HEK293 (cell line): Measurements from ENCODE around the gene ELFN1.

ENCODE experiments used
- CTCF ChIA-PET: fragments of 350-600 bp; formaldehyde crosslinking; extraction: SDS; loops from one replicate; lab custom pipeline; 2021; ENCODE audit warnings: antibody characterized with exemption; lab: Yijun Ruan, JAX
- POLR2A ChIA-PET: fragments of 300-600 bp; formaldehyde crosslinking; extraction: SDS; loops from one replicate; lab custom pipeline; 2020; ENCODE audit warnings: antibody characterized with exemption, inconsistent platforms; lab: Yijun Ruan, JAX
- H3K27ac ChIP-seq: fragments of 200-500 bp; sonication (Bioruptor generic); 2 replicates; pipeline ENCODE4 v1.5.1; 2014; ENCODE audit warnings: low read depth, low read length, control low read depth, inconsistent platforms; ENCODE audit errors: extremely low read depth
- H3K36me3 ChIP-seq, 2 experiments: fragments of 200-500 bp in 1 of 2; sonication (Bioruptor generic) in 1 of 2; 1 replicate in 1 of 2; 2 replicates in 1 of 2; pipeline ENCODE4 v1.5.1; 2014 to 2017; ENCODE audit warnings: inconsistent platforms in 2 of 2, low read length in 2 of 2; ENCODE audit not compliant: control insufficient read depth in 2 of 2, insufficient read depth in 1 of 2
- H3K4me1 ChIP-seq: fragments of 200-500 bp; sonication (Bioruptor generic); 2 replicates; pipeline ENCODE4 v1.5.1; 2014; ENCODE audit warnings: mild to moderate bottlenecking, low read length, inconsistent platforms; ENCODE audit not compliant: control insufficient read depth, insufficient read depth
- H3K4me3 ChIP-seq: 2 replicates; pipeline ENCODE4 v1.5.1; 2011; ENCODE audit warnings: low read depth, mild to moderate bottlenecking, control low read depth, low read length, moderate library complexity
- H3K9me3 ChIP-seq: fragments of 200-500 bp; sonication (Bioruptor generic); 2 replicates; pipeline ENCODE4 v1.5.1; 2014; ENCODE audit warnings: low read depth, low read length, inconsistent platforms; ENCODE audit not compliant: control insufficient read depth, insufficient read depth
- EGR2 ChIP-seq: fragments of 450-650 bp; formaldehyde crosslinking; IDR thresholded peaks from 2 replicates; pipeline ENCODE4 v1.5.1; 2016; ENCODE audit warnings: low read depth, missing biosample characterization, missing genetic modification characterization
- SETDB1 ChIP-seq: IDR thresholded peaks from one replicate; pipeline ENCODE4 v1.6.1; 2017; ENCODE audit warnings: mild to moderate bottlenecking, low read length, moderate library complexity, mixed read lengths; ENCODE audit not compliant: insufficient read length
- TRIM28 ChIP-seq: IDR thresholded peaks from 2 replicates; pipeline ENCODE4 v1.6.1; 2011; ENCODE audit warnings: low read length, control low read depth, borderline replicate concordance
- ZFP37 ChIP-seq: fragments of 450-650 bp; formaldehyde crosslinking; IDR thresholded peaks from 2 replicates; pipeline ENCODE4 v1.5.1; 2016; ENCODE audit warnings: missing biosample characterization, missing genetic modification characterization
- ZNF132 ChIP-seq: fragments of 450-650 bp; formaldehyde crosslinking; IDR thresholded peaks from 2 replicates; pipeline ENCODE4 v1.5.1; 2017; ENCODE audit warnings: missing biosample characterization, missing genetic modification characterization, borderline replicate concordance
- ZNF140 ChIP-seq: fragments of 450-650 bp; formaldehyde crosslinking; IDR thresholded peaks from 2 replicates; pipeline ENCODE4 v1.5.1; 2016; ENCODE audit warnings: missing biosample characterization, missing genetic modification characterization
- ZNF394 ChIP-seq: fragments of 450-650 bp; formaldehyde crosslinking; IDR thresholded peaks from 2 replicates; pipeline ENCODE4 v1.5.1; 2016; ENCODE audit warnings: missing biosample characterization, missing genetic modification characterization, mild to moderate bottlenecking, moderate library complexity, borderline replicate concordance
- ZNF416 ChIP-seq: fragments of 450-650 bp; formaldehyde crosslinking; IDR thresholded peaks from 2 replicates; pipeline ENCODE4 v1.5.1; 2016; ENCODE audit warnings: missing biosample characterization, missing genetic modification characterization
- ZNF529 ChIP-seq: fragments of 450-650 bp; formaldehyde crosslinking; IDR thresholded peaks from 2 replicates; pipeline ENCODE4 v1.5.1; 2017; ENCODE audit warnings: missing genetic modification characterization, missing biosample characterization; ENCODE audit not compliant: insufficient replicate concordance
- ZNF558 ChIP-seq: fragments of 450-650 bp; formaldehyde crosslinking; IDR thresholded peaks from 2 replicates; pipeline ENCODE4 v1.5.1; 2016; ENCODE audit warnings: missing biosample characterization, missing genetic modification characterization
- ZNF610 ChIP-seq: fragments of 450-650 bp; formaldehyde crosslinking; IDR thresholded peaks from 2 replicates; pipeline ENCODE4 v1.5.1; 2016; ENCODE audit warnings: missing biosample characterization, missing genetic modification characterization, borderline replicate concordance
- ZSCAN23 ChIP-seq: fragments of 450-650 bp; formaldehyde crosslinking; IDR thresholded peaks from 2 replicates; pipeline ENCODE4 v1.5.1; 2016; ENCODE audit warnings: missing biosample characterization, missing genetic modification characterization
- TF ChIP-seq, protein P1 (sequence below): fragments of 450-650 bp; formaldehyde crosslinking; IDR thresholded peaks from 2 replicates; pipeline ENCODE4 v1.5.1; 2016; ENCODE audit warnings: missing biosample characterization, missing genetic modification characterization
- TF ChIP-seq, protein P2 (sequence below): fragments of 450-650 bp; formaldehyde crosslinking; IDR thresholded peaks from 2 replicates; pipeline ENCODE4 v1.5.1; 2016; ENCODE audit warnings: missing biosample characterization, missing genetic modification characterization
- TF ChIP-seq, protein P3 (sequence below): fragments of 450-650 bp; formaldehyde crosslinking; IDR thresholded peaks from 2 replicates; pipeline ENCODE4 v1.5.1; 2016; ENCODE audit warnings: missing biosample characterization, missing genetic modification characterization
- TF ChIP-seq, protein P4 (sequence below): fragments of 450-650 bp; formaldehyde crosslinking; IDR thresholded peaks from 2 replicates; pipeline ENCODE4 v1.5.1; 2016; ENCODE audit warnings: missing biosample characterization, missing genetic modification characterization

Gene ELFN1

DNA sequence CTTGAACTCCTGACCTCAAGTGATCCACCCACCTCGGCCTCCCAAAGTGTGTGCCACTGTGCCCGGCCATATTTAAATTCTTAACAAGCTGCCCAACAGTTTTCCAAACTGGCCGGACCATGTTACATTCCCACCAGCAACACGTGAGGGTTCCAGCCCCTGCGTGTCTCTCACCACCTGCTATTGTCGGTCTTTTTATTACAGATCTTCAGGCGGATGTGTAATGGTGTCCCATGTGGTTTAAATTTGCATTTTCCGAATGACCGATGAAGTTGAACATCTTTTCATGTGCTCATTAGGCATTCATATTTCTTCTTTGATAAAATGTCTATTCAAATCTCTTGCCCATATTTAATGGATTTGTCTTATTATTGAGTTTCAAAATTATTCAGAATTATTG lies 11.5 kb downstream of the ELFN1 start (continued):
- TF ChIP-seq, protein P1, sequence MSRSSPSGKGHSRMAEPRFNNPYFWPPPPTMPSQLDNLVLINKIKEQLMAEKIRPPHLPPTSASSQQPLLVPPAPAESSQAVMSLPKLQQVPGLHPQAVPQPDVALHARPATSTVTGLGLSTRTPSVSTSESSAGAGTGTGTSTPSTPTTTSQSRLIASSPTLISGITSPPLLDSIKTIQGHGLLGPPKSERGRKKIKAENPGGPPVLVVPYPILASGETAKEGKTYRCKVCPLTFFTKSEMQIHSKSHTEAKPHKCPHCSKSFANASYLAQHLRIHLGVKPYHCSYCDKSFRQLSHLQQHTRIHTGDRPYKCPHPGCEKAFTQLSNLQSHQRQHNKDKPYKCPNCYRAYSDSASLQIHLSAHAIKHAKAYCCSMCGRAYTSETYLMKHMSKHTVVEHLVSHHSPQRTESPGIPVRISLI (tag by site-specific recombination), result no peak
- TF ChIP-seq, protein P2, sequence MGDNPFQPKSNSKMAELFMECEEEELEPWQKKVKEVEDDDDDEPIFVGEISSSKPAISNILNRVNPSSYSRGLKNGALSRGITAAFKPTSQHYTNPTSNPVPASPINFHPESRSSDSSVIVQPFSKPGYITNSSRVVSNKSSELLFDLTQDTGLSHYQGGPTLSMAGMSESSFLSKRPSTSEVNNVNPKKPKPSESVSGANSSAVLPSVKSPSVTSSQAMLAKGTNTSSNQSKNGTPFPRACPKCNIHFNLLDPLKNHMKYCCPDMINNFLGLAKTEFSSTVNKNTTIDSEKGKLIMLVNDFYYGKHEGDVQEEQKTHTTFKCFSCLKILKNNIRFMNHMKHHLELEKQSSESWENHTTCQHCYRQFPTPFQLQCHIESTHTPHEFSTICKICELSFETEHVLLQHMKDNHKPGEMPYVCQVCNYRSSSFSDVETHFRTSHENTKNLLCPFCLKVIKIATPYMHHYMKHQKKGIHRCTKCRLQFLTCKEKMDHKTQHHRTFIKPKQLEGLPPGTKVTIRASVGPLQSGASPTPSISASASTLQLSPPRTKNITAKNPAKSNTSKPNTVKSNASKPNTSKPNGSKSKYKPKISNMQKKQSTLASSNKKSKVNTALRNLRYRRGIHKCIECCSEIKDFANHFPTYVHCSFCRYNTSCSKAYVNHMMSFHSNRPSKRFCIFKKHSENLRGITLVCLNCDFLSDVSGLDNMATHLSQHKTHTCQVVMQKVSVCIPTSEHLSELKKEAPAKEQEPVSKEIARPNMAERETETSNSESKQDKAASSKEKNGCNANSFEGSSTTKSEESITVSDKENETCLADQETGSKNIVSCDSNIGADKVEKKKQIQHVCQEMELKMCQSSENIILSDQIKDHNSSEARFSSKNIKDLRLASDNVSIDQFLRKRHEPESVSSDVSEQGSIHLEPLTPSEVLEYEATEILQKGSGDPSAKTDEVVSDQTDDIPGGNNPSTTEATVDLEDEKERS (tag by site-specific recombination), result no peak
- TF ChIP-seq ZNF132 (tag by site-specific recombination), result no peak
- TF ChIP-seq ZNF140 (tag by site-specific recombination), result no peak
- TF ChIP-seq ZNF394 (tag by site-specific recombination), result no peak
- TF ChIP-seq, protein P3, sequence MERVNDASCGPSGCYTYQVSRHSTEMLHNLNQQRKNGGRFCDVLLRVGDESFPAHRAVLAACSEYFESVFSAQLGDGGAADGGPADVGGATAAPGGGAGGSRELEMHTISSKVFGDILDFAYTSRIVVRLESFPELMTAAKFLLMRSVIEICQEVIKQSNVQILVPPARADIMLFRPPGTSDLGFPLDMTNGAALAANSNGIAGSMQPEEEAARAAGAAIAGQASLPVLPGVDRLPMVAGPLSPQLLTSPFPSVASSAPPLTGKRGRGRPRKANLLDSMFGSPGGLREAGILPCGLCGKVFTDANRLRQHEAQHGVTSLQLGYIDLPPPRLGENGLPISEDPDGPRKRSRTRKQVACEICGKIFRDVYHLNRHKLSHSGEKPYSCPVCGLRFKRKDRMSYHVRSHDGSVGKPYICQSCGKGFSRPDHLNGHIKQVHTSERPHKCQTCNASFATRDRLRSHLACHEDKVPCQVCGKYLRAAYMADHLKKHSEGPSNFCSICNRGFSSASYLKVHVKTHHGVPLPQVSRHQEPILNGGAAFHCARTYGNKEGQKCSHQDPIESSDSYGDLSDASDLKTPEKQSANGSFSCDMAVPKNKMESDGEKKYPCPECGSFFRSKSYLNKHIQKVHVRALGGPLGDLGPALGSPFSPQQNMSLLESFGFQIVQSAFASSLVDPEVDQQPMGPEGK (tag by site-specific recombination), result no peak
- TF ChIP-seq, protein P4, sequence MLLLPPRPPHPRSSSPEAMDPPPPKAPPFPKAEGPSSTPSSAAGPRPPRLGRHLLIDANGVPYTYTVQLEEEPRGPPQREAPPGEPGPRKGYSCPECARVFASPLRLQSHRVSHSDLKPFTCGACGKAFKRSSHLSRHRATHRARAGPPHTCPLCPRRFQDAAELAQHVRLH (tag by site-specific recombination), result no peak

DNA sequence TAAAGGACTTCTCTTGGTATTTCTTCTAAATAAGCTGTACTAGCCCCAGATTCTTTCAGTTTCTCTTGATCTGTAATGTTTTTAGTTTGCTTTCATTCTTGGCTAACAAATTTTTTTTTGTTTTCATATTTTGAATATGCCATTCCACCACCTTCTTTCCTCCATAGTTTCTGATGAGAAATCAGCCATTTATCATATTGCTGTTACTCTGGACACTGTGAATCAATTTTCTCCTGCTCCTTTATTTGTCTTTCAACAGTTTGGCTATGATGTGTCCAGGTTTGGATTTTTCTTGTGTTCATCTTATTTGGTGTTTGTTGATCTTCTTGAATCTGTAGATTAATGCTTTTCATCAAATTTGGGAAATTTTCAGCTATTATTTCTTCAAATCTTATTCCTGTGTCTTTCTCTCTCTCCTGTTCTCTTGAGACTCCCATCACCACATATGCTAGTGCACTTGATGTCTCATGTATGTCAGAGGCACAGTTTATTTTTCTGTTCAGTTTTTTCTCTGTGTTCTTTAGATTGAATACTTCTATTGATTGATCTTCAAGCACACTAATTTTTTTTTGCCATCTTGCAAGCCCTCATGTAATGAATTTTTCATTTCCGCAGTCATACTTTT lies 15.0 kb downstream of the ELFN1 start:
- H3K4me1 ChIP-seq, result no peaks in the 10 kb centered on the region
- H3K36me3 ChIP-seq, result no peaks in the 10 kb centered on the region
- no peaks in the 10 kb centered on the region for H3K9me3 ChIP-seq
- ChIA-PET POLR2A (no interaction called here), CTCF (interaction anchor here (0.6 to 1.0 kb wide), 5 partner anchors 25 to 1025 kb away, joined by 3 read pairs; no protein-coding TSS in a partner anchor)
- TF ChIP-seq ZNF610, result no peak
- no peak for TF ChIP-seq EGR2 (tag by site-specific recombination)
- peak; percentile 69 for TF ChIP-seq SETDB1
- TF ChIP-seq ZFP37 (tag by site-specific recombination), result no peak
- TF ChIP-seq ZSCAN23, result no peak
- peak; percentile 70 for TF ChIP-seq ZNF558 (tag by site-specific recombination)
- peak; percentile 93 for TF ChIP-seq TRIM28
- no peak overlapping the region for H3K4me3 ChIP-seq
- no peak overlapping the region for H3K27ac ChIP-seq

DNA sequence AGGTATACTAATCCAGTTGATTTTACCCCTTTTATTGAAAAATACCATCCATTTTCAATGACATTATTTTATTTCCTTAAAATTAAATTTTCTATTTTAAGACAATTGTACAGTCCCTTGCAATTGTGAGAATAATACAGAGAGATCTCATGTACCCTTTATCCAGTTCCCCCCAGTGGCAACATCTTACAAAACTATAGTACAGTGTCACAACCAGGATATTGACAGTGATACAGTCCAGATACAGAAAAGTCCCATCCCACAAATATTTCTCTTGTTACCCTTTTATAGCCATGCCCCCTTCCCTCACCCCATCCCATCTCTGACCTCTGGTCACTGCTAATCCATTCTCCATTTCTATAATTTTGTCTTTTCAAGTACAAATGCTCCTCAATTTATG lies 18.5 kb downstream of the ELFN1 start:
- POLR2A ChIA-PET, result no interaction called here
- CTCF ChIA-PET, result no interaction called here

More for the DNA sequence above, 18.5 kb downstream of the ELFN1 start:
- H3K9me3 ChIP-seq, result no peaks in the 10 kb centered on the region
- TF ChIP-seq ZNF416 (tag by site-specific recombination) (no peak), ZNF529 (tag by site-specific recombination) (peak; percentile 96)
- TF ChIP-seq, all 188 proteins: peak for 1
- H3K36me3 ChIP-seq, result no peaks in the 10 kb centered on the region
- no peak overlapping the region for H3K4me3 ChIP-seq
- H3K27ac ChIP-seq, result no peak overlapping the region
- no peaks in the 10 kb centered on the region for H3K4me1 ChIP-seq
